Mesodermal cell (in vitro differentiated cells): ENCODE measurements around the gene CSNK1E.

Experiments
- H3K27ac ChIP-seq: 2 replicates; pipeline ENCODE4 v1.7.0; 2013; ENCODE audit warnings: mild to moderate bottlenecking, low read depth, low read length, moderate library complexity; ENCODE audit not compliant: severe bottlenecking
- H3K36me3 ChIP-seq: 2 replicates; pipeline ENCODE4 v1.7.1; 2013; ENCODE audit warnings: mild to moderate bottlenecking, low read length, moderate library complexity; ENCODE audit not compliant: control insufficient read depth, insufficient read depth
- H3K4me1 ChIP-seq: one replicate; pipeline ENCODE4 v1.7.1; 2013; ENCODE audit warnings: mild to moderate bottlenecking, low read length; ENCODE audit not compliant: insufficient read depth, control insufficient read depth, poor library complexity, severe bottlenecking
- H3K4me3 ChIP-seq: 2 replicates; pipeline ENCODE4 v1.7.0; 2013; ENCODE audit warnings: low read length, control low read depth, mild to moderate bottlenecking; ENCODE audit not compliant: insufficient read depth, poor library complexity, severe bottlenecking; ENCODE audit errors: extremely low read depth
- H3K9me3 ChIP-seq: 2 replicates; pipeline ENCODE4 v1.7.1; 2013; ENCODE audit warnings: mild to moderate bottlenecking, low read length, moderate library complexity; ENCODE audit not compliant: control insufficient read depth
- WGBS, 2 experiments: methylation state at CpG; one replicate each; pipeline ENCODE4 v1.1.5; 2013; ENCODE audit warnings: missing lambda C conversion rate in 2 of 2; ENCODE audit not compliant: insufficient coverage in 2 of 2; 5-methylcytosine and 5-hydroxymethylcytosine counted together

Gene CSNK1E

GRCh38 chr22:38262051-38262795 lies 55.0 kb downstream of the CSNK1E start:
- H3K27ac ChIP-seq = no peak overlapping the region
- WGBS, 2 experiments = 83 to 84% methylated on average over 17 to 20 of the region's 20 CpGs
- no peaks in the 10 kb centered on the region for H3K9me3 ChIP-seq
- no peak overlapping the region for H3K4me3 ChIP-seq
- peaks cover 36% of the 10 kb centered on the region for H3K36me3 ChIP-seq
- H3K4me1 ChIP-seq = peaks cover 17% of the 10 kb centered on the region

GRCh38 chr22:38260761-38261681 lies 56.2 kb downstream of the CSNK1E start:
- no peak overlapping the region for H3K4me3 ChIP-seq
- H3K27ac ChIP-seq = peak overlapping the region; percentile 25

GRCh38 chr22:38259370-38259769 lies 57.9 kb downstream of the CSNK1E start:
- Histone ChIP-seq H3K27ac (no peak overlapping the region), H3K36me3 (peaks cover 20% of the 10 kb centered on the region), H3K9me3 (no peaks in the 10 kb centered on the region), H3K4me3 (no peak overlapping the region), H3K4me1 (peaks cover 7% of the 10 kb centered on the region)
- 97 to 98% methylated on average over 8 of the region's 8 CpGs for WGBS, 2 experiments

More at GRCh38 chr22:38260761-38261681, 56.2 kb downstream of the CSNK1E start:
- Histone ChIP-seq H3K36me3 (peaks cover 34% of the 10 kb centered on the region), H3K9me3 (no peaks in the 10 kb centered on the region), H3K4me1 (peaks cover 7% of the 10 kb centered on the region)
- WGBS, 2 experiments = 83 to 93% methylated on average over 7 to 10 of the region's 15 CpGs

- WGBS, 2 experiments = 93 to 100% methylated on average over 6 of the region's 8 CpGs
- H3K4me3 ChIP-seq = no peak overlapping the region
- no peaks in the 10 kb centered on the region for H3K9me3 ChIP-seq
- H3K36me3 ChIP-seq = peaks cover 15% of the 10 kb centered on the region
- peaks cover 7% of the 10 kb centered on the region for H3K4me1 ChIP-seq
- no peak overlapping the region for H3K27ac ChIP-seq
Observed at GRCh38 chr22:38258895-38259294, 58.3 kb downstream of the CSNK1E start.

GRCh38 chr22:38257650-38258250 lies 59.5 kb downstream of the CSNK1E start:
- no peak overlapping the region for H3K27ac ChIP-seq
- H3K4me3 ChIP-seq = no peak overlapping the region
- H3K9me3 ChIP-seq = no peaks in the 10 kb centered on the region
- H3K36me3 ChIP-seq = peaks cover 4% of the 10 kb centered on the region
- peaks cover 7% of the 10 kb centered on the region for H3K4me1 ChIP-seq
- WGBS, 2 experiments = 67 to 79% methylated on average over 1 to 2 of the region's 4 CpGs

GRCh38 chr22:38257181-38257580 lies 60.1 kb downstream of the CSNK1E start:
- WGBS, 2 experiments = 88 to 91% methylated on average over 10 to 13 of the region's 14 CpGs
- Histone ChIP-seq H3K36me3 (peaks cover 3% of the 10 kb centered on the region), H3K27ac (no peak overlapping the region), H3K4me3 (no peak overlapping the region), H3K4me1 (peaks cover 7% of the 10 kb centered on the region), H3K9me3 (no peaks in the 10 kb centered on the region)

- Histone ChIP-seq H3K36me3 (peaks cover 14% of the 10 kb centered on the region), H3K4me3 (no peak overlapping the region), H3K27ac (no peak overlapping the region), H3K4me1 (peaks cover 7% of the 10 kb centered on the region), H3K9me3 (no peaks in the 10 kb centered on the region)
- WGBS, 2 experiments = 93 to 100% methylated on average over 1 to 2 of the region's 2 CpGs
Observed at GRCh38 chr22:38255697-38256096, 61.5 kb downstream of the CSNK1E start.

GRCh38 chr22:38251341-38251692 lies 65.9 kb downstream of the CSNK1E start:
- Histone ChIP-seq H3K9me3 (peaks cover 6% of the 10 kb centered on the region), H3K4me1 (no peaks in the 10 kb centered on the region), H3K4me3 (no peak overlapping the region), H3K36me3 (peaks cover 46% of the 10 kb centered on the region), H3K27ac (no peak overlapping the region)
- 95 to 98% methylated on average over 7 of the region's 7 CpGs for WGBS, 2 experiments

GRCh38 chr22:38250643-38251340 lies 66.4 kb downstream of the CSNK1E start:
- no peak overlapping the region for H3K27ac ChIP-seq
- 98 to 99% methylated on average over 8 to 12 of the region's 13 CpGs for WGBS, 2 experiments

More at GRCh38 chr22:38250643-38251340, 66.4 kb downstream of the CSNK1E start:
- H3K36me3 ChIP-seq = peaks cover 51% of the 10 kb centered on the region
- no peak overlapping the region for H3K4me3 ChIP-seq
- no peaks in the 10 kb centered on the region for H3K4me1 ChIP-seq
- H3K9me3 ChIP-seq = peaks cover 6% of the 10 kb centered on the region
